K562 (cell line): ENCODE measurements around the gene C1orf74. TPM values are rescaled to one million over a fixed set of nuclear protein-coding genes. Genes with fewer than 3 reads are reported as not detected.

Experiments used
- CBX5 ChIP-seq: IDR thresholded peaks from 2 replicates; pipeline ENCODE4 v1.6.1; 2014; ENCODE audit warnings: low read depth, borderline replicate concordance
- CHD2 ChIP-seq: IDR thresholded peaks from 2 replicates; pipeline ENCODE4 v1.6.1; 2011; ENCODE audit warnings: low read depth, low read length
- ERF ChIP-seq: fragments of 450-650 bp; formaldehyde crosslinking; IDR thresholded peaks from 2 replicates; pipeline ENCODE4 v1.4.0; 2020; ENCODE audit warnings: mild to moderate bottlenecking, mixed read lengths
- GMEB1 ChIP-seq: fragments of 250-450 bp; sonication (Bioruptor Pico); IDR thresholded peaks from 2 replicates; pipeline ENCODE4 v1.4.0; 2020; ENCODE audit warnings: mild to moderate bottlenecking
- HNRNPLL ChIP-seq: fragments of 200-400 bp; formaldehyde crosslinking; IDR thresholded peaks from 2 replicates; pipeline ENCODE4 v1.6.1; 2017; ENCODE audit warnings: low read length, low read depth, mild to moderate bottlenecking; ENCODE audit not compliant: poor library complexity, severe bottlenecking
- IRF9 ChIP-seq: fragments of 450-650 bp; IDR thresholded peaks from 2 replicates; pipeline ENCODE4 v1.6.1; 2016; ENCODE audit warnings: missing biosample characterization, missing genetic modification characterization
- KDM2B ChIP-seq: fragments of 250-450 bp; sonication (Bioruptor Pico); IDR thresholded peaks from 2 replicates; pipeline ENCODE4 v1.8.0; 2021; ENCODE audit warnings: mild to moderate bottlenecking, moderate library complexity
- KHSRP ChIP-seq: fragments of 450-650 bp; IDR thresholded peaks from 2 replicates; pipeline ENCODE4 v1.6.1; 2017
- MCM2 ChIP-seq: fragments of 450-650 bp; IDR thresholded peaks from 2 replicates; pipeline ENCODE4 v1.6.1; 2017; ENCODE audit warnings: low read depth, mild to moderate bottlenecking
- MEF2A ChIP-seq: IDR thresholded peaks from 2 replicates; pipeline ENCODE4 v1.6.1; 2011; ENCODE audit warnings: low read depth, mild to moderate bottlenecking, low read length, moderate library complexity; ENCODE audit not compliant: control insufficient read depth
- PRDM10 ChIP-seq: fragments of 450-650 bp; IDR thresholded peaks from 2 replicates; pipeline ENCODE4 v1.6.1; 2018; ENCODE audit not compliant: partially characterized antibody
- RFX5 ChIP-seq: IDR thresholded peaks from 2 replicates; pipeline ENCODE4 v1.6.1; 2011; ENCODE audit warnings: low read depth, mild to moderate bottlenecking, improper control_type of control experiment, low read length
- SFPQ ChIP-seq: fragments of 200-400 bp; formaldehyde crosslinking; IDR thresholded peaks from 2 replicates; pipeline ENCODE4 v1.6.1; 2017; ENCODE audit warnings: mild to moderate bottlenecking, low read depth, low read length, moderate library complexity
- TBL1XR1 ChIP-seq, 2 experiments: IDR thresholded peaks; 2 replicates each; pipeline ENCODE4 v1.6.1; 2012; ENCODE audit warnings: improper control_type of control experiment in 2 of 2, low read length in 2 of 2, mild to moderate bottlenecking in 1 of 2
- TBP ChIP-seq: optimal IDR thresholded peaks from 2 replicates; pipeline ENCODE3; 2011; ENCODE audit warnings: low read depth, low read length, improper control_type of control experiment
- TFAM ChIP-seq: fragments of 250-450 bp; sonication (Bioruptor Pico); conservative IDR thresholded peaks from 2 replicates; pipeline ENCODE4 v1.5.0; 2021; ENCODE audit warnings: mild to moderate bottlenecking, moderate library complexity
- ZBTB17 ChIP-seq: fragments of 450-650 bp; formaldehyde crosslinking; IDR thresholded peaks from 2 replicates; pipeline ENCODE4 v1.4.0; 2020; ENCODE audit warnings: mild to moderate bottlenecking
- ZNF23 ChIP-seq: fragments of 250-450 bp; sonication (Bioruptor Pico); IDR thresholded peaks from 2 replicates; pipeline ENCODE4 v1.4.0; 2020; ENCODE audit warnings: mild to moderate bottlenecking
- ZNF444 ChIP-seq: fragments of 250-450 bp; sonication (Bioruptor Pico); IDR thresholded peaks from 2 replicates; pipeline ENCODE4 v1.4.0; 2020; ENCODE audit warnings: mild to moderate bottlenecking, moderate library complexity
- ZNF586 ChIP-seq: fragments of 450-650 bp; formaldehyde crosslinking; conservative IDR thresholded peaks from 2 replicates; pipeline ENCODE4 v1.4.0; 2020; ENCODE audit warnings: mild to moderate bottlenecking, moderate library complexity
- polyA plus RNA-seq, 8 experiments: library from polyadenylated mRNA; depleted of rRNA in 4 of 8; stranded (reverse) in 5 of 8; unstranded in 3 of 8; fragments of >200 nt; fragmentation: Nextera tagmentation in 2 of 8; fragmentation: Illumina TruSeq in 1 of 8; extraction: Ambion mirVana in 2 of 8; extraction: Trizol in 1 of 8; gene quantifications; 2 replicates each; pipeline versions ENCODE4 v1.2.1 to v1.2.3, GENCODE V29; 2011 to 2014; ENCODE audit warnings: inconsistent platforms in 1 of 8, missing spikeins in 1 of 8
- total RNA-seq, 7 experiments: library from RNA; depleted of rRNA in 6 of 7; stranded (reverse); fragments of >200 nt in 6 of 7; fragmentation: Illumina TruSeq in 2 of 7; extraction: Trizol in 2 of 7; gene quantifications; 2 replicates each; pipeline versions ENCODE4 v1.2.1 to v1.2.3, GENCODE V29; 2011 to 2021; ENCODE audit warnings: low replicate concordance in 1 of 7

C1orf74 gene
- total and polyA plus RNA-seq, 9 of the 15 experiments (the other 6 are each of a cell fraction or from before 2014, with no cell fraction given), result 4.0 to 7.6 (median 5.7) TPM

GRCh38 chr1:209827384-209828262, 43.3 kb upstream of the C1orf74 start, which contains the start of gene UTP25 (continued):
- TF ChIP-seq GMEB1 (peak; percentile 53), ZBTB17 (CRISPR knock-in tag) (peak; percentile 67; the same call in 1 of the 2 replicates), IRF9 (tag) (no peak), PRDM10 (no peak), SFPQ (no peak), ZNF444 (CRISPR knock-in tag) (no peak), KDM2B (CRISPR knock-in tag) (no peak), HNRNPLL (peak; percentile 81), CHD2 (no peak), ERF (CRISPR knock-in tag) (0 out of 2 replicates have a peak, but pooled peaks have one; percentile 22), KHSRP (no peak), ZNF586 (CRISPR knock-in tag) (no peak), TBP (peak; percentile 83), TFAM (no peak), MEF2A (no peak), RFX5 (no peak), ZNF23 (CRISPR knock-in tag) (no peak), MCM2 (no peak), CBX5 (no peak), TBL1XR1 (IDR thresholded peaks at IDR 0.05; ENCODE audit: low read length in 2 of 2) (no peak; a peak in 1 of 4 replicates)
